Measurements from ENCODE around the gene UTP11.

The UTP11 gene

DNA sequence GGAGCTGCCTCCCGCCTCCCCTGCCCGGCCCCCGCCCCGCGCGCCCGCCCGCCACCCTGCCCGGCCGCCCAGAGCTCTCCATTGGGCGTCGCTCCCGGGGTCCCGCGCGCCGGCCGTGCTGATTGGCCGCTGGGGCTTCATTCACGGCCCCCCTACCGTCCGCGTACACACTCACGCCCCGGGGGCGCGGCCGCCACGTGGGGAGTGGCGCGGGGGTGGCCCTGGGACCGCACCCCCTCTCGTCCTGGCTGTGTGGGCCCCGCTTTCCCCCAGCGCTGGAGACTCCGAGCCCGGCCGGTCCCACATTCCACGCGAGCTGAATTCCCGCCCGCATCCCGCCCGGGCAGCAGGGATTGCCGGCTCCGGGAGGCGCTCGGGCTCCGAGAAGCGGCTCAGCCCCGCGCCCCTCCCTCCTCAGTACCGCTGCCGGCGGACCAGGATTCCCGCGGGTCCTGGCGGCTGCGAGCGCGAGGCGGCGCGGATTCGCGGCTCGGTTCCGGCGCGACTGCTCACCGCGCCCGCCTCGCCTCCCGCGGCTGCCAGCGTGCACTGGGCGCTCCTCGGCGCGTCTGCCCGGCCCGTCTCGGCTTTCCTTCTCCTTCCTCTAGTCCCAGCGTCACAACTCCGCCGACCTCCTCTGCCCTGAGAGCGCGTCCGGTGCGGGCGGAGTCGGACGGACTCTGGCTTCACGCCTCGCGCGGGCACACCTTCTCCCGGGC is 34.5 kb downstream of the UTP11 start:
- DNase-seq = peak; percentile 41 to 61

DNA sequence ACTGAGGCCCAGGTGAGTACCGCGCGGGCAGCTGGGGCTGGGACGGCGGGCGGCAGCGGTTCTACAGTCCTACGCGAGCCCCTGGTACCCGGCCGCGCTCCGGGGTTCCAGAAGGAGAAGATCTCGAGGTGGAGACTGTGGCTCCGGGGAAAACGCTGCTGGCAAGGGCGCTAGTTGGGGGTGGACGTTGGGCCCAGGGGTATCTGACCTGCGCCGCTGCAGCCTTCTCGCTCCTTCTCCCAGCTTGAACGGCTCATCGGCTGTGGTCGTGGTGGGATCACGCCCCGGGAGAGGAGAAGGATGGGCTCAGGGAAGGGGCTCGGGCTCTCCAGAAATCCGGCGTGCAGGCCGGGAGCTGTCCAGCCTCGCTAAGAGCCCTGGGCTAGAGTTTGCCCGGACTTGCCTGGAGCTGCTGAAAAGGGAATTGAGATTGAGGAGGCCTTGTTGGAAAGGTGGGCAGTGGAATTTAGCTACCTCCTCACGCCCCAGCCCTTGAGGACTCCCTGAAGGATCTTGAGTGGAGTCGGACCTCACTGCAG is 35.1 kb downstream of the UTP11 start:
- DNase-seq = no peak

DNA sequence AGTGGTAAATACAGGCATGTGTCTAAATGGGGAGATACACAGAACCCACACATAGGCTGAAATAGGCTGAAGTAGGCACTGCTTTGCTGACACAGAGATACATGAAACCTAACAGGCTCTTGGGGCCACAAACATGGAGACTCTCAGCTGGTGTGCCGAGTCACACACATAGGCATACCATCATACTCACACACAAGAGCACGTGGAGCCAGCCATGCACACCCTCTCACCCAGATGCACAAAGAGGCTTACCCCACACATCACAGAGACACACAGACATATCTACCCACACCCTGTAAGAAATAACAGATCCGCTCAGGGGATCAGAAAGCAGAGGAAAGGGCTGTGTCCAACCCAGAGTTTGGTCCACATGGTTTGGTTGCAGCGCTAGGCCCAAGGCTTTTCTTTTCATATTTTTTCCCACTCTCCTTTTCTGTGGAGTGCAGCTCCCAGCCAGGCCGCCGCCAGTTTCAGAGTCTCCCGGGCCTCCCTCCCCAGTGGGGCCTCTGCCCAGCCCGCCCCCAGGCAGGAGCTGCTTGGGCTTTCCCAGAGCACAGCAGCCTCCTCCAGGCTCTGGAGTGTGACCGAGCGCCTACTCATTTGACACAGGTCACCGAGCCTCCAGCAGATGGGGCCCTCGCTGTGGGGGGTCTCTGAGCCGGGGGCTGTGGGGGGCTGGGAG is 38.0 kb downstream of the UTP11 start:
- no peak for DNase-seq

DNA sequence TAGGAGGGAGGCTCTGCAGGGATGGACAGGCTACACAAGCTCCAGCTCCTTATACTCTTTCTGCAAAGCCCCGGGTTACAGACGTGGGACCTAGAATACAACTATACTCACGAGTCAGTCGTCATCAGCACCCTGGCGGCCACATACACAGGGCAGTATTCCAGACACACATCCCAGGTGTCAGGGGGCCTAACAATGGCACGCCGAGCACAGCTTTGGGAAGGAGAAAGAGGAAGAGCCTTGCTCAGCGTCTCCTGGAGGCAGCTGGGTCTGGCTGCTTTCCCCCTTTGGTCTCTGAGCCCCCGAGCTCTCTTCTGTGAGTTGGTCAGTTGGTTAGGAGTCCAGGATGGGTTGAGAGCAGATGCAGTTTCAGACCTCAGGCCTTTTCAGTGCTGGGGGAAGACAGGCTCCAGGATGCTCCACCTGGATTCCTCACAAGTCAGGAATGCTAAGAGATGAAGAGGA is 38.6 kb downstream of the UTP11 start:
- DNase-seq = no peak

DNA sequence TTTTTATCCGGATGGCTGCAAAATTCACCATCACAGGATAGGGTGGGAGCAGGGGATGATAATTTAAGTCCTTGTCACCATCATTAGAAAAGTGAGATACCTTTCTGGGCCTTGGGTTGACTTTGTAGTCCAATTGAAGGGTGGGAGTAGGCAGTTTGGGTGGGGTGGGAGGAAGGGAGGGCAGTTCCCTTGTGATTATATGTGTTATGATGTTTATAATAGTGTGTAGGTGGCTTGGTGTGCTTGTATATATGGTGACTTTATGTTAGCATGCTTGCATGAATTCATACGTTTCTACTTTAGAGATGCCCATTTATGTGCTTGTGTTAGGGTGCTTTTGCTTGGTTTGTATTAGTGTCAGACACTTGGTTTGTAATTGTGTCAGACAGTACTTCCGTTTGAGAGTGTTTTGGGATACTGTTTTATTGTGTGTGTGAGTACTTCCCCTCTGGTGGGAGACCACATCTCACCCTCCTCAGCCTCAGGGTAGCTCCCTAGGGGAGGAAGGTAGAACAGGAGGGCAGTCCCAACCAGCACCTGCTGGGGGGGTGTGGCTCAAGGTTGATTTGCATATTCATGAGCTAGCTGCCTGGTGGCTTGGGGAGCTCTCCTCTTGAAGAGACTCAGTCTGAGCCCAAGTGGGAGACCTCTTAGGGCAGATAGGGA is 40.3 kb downstream of the UTP11 start:
- DNase-seq = no peak

DNA sequence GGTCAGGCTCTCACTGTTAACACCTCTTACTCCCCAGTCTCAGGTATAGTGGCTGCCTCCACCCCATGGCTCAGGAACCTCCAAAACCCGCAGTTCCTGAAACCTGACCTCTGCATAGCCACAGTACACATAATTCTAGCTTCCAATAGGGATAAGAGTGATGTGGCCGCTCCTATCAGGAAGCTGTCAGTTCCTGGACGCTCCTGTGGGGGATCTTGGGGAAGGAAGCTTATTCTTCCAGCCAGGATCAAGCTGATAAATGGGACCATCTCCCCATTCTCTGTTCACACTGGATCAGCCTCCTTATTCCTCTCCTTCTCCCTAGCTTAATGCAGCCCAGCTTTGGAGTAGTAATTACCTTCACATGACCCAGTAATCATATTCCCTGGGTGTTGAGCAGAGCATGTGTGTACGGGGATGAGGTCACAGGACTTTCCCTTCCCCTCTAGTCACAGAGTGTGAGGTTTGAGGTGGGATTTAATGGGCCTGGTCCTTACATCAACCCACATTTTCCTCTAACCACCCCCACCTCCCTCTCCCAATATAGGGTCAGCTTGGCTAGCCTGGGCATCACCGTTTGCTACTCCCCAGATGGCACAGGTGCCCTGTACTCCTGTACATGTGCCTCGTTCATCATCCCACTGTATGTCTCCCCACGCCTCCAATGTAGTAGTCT is 41.0 kb downstream of the UTP11 start:
- DNase-seq = no peak

DNA sequence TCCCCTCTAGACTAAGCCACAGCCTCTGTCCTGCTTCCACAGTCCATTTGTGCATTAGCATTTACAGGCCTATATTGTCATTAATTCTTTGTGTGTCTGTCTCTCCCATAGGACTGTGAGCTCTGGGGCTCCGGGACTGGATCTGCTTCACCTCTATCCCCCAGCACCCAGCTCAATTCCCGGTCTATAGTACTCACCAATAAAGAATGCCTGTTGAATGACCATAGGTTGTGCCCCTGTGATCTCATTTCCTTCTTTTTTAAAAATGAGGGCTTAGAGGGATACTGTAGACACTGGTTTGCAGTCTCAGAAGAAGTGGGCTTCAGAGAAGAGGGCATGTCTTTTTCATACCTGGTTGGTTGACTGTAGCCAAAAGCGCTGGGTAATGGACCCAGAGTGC is 42.9 kb downstream of the UTP11 start:
- DNase-seq = no peak

DNA sequence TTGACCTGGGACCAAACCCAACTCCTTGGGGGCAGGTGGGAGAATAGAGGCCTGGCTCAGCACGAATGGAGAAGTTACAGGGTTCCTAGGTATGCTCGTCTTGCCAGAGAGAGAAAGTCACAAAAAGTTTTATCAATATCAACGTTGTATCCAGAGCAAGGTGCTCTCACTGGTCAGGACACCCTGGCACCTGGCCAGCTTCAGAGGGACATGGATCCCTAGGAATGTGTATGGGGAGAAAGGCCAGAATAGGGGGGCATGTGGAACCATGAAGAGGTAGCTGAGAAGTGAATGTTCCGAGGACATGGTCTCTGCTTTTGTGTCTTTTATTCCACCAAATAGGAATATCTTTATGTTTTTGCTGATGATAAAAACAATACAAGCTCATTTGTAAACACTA is 43.4 kb downstream of the UTP11 start:
- DNase-seq = no peak

DNA sequence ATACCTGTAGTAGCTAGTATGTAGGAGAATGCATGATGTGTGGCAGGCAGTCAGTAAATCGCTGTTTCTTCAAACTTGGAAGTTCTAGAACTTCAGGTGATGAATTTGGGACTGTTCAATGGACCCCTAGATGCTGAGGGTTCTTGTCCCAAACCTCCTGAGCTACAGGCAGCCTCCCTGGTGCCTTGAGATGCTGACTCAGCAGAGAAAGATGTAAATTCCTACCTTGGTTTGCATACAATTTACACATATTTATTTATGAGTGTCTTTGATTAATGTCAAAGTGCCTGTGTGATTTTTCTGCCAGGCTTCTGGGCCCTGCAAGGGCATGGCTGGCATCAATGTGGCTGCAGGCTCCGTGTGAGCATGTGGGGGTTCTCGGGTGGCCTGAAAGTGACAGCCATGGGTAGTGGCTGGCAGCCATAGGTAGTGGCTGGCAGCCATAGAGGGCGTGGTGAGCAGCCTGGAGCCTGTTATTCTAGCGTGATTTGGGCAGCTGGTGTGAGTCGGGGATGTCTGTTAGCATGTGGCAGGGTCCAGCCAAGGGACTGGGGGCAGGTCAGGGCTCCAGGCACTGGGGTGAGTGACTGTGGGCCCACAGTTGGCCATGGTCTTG is 47.2 kb downstream of the UTP11 start:
- DNase-seq = no peak

DNA sequence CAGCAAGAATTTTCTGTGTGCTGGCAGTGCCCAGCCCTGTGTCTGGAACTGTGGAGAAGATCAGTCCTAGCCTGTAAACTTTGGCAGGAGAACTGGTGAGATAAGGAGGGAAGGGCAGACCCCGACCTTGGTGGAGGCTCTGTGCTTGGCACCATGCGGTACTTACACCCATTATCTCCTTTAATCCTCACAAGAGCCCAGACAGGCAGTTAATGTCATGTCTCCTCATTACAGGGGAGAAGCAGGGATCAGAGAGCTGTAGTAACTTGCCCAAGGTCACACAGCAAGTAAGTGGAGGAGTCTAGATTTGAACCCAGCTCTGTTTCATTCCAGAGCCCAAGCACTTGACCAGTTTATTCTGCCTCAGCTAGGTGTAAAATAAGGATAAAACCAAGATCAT is 48.0 kb downstream of the UTP11 start:
- DNase-seq = no peak

DNA sequence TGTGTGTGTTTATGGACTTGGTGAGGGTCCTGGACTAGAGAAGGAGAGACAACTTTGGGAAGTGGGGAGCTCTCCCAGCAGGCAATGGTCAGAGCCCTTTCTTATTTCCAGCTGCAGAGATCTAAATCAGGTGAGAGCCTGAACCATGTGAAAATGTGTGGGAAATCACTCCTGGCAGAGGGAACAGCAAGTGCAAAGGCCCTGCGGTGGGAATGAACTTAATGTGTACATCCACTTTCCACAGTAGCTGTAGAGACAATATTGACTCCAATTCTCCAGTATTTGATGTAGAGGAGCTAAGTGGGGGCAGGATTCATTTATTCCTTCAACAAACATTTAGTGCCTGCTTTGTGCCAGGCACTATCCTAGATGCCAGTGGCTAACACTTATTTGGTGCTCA is 48.8 kb downstream of the UTP11 start:
- DNase-seq = no peak

DNA sequence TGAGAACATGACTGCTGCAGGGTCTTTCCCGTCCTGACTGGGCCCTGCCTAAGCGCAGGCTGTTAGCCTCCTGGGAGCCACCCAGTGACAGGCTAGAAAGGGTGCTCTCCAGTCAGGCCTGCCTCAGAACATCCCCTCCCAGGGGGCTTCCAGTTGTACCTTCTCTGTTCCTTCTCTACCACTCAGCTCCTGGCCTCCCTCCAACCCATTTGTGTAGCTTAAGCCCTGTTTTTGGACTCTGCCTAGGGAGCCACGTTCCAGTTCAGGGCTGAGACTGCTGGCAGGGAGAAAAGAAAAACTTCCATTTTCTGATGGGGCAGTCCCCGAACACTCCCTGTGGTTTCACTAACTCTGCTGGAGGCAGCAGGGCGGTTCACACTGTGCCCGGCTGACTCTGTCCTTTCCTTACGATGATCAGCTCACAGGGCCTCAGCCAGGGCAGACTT is 49.4 kb downstream of the UTP11 start:
- no peak for DNase-seq

DNA sequence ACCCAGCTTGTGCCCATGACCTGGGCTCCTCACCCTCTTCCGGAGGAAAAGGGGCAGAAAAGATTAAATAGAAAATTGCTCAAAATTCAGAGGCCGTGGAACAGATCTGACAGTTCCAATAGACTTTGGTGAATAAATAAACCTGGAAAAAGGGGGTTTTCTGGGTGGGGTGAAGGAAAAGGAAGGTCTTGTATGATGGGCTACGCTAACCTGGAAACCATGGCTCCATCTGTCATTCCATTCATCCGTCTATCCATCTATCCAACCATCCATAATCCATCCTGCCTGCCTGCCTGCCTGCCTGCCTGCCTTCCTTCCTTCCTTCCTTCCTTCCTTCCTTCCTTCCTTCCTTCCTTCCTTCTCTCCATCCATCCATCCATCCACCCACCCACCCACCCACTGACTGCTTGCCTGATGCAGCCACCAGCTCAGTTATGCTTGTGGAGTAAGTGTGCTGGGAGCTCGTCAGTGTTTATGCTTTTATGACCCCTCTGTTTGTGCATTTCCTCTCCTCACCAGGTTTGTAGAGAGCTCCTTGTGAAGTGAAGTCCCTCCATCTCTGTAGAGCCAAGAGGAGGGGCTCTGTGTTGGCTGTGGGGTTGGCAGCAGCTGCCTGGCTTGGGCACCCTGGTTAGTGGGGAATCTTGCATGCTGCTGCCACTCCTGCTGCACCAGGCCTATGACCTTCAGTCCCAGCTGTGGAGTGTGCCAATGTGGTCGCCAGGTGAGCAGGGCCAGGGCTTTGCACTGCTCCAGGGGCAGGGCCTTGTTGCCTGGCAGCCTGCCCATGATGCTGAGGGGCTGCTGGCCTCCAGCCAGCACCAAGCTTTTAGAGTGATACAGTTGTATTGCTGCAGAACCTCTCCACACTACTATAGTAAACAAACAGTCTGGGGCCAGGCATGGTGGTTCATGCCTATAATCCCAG is 50.1 kb downstream of the UTP11 start:
- DNase-seq = no peak

DNA sequence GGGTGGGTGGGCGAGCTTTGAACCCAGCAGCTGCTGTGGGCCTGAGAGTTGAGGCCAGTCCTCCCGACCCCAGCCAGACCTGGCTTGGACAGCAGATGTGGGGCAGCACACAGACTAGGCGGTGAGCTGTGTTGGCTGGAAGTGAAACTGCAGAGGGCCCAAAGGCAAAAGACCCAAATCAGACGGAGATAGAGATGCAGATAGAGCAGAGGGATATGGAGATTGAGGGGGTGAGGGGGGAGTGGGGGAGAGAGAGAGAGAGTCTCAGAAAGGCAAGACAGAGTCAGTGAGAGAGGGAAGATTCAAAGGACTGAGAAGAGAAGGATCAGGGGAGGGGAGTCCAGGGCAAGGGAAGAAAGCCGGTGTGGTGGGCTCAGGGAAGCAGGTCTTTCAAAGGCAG is 51.1 kb downstream of the UTP11 start:
- DNase-seq = no peak

DNA sequence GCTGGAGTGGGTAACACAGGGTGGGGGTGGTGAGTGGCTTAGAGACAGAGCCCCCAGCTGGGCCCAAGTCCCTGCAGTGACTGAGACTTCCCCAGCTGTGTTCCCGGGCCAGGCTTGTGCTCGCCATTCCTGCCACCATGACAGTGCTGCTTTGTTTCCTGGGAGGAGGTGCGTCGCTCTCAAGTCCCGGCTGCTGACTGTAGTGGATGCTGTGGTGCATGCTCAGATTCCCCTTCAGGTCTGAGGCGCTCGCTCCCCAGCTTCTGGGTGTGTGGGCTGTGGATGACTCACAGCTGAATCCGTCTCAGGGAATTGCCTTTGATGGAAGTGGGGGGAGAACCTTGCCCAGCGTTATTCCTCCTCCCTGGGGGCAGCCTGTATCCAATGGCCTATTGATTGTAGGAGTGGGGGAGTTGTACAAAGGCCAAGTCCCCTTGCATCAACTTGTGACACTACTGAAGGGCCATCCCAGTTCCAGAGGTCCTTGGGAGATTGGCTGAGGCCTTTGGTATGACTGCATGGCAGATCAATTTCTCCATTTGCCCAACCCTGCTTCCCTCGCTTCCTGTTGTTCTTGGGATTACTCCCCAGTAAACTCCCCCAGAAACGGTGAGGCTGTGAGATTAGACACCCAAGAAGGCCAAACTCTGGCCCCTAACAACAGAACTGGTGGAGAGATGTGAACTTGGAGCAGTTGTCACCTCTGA is 51.8 kb downstream of the UTP11 start:
- DNase-seq = no peak

DNA sequence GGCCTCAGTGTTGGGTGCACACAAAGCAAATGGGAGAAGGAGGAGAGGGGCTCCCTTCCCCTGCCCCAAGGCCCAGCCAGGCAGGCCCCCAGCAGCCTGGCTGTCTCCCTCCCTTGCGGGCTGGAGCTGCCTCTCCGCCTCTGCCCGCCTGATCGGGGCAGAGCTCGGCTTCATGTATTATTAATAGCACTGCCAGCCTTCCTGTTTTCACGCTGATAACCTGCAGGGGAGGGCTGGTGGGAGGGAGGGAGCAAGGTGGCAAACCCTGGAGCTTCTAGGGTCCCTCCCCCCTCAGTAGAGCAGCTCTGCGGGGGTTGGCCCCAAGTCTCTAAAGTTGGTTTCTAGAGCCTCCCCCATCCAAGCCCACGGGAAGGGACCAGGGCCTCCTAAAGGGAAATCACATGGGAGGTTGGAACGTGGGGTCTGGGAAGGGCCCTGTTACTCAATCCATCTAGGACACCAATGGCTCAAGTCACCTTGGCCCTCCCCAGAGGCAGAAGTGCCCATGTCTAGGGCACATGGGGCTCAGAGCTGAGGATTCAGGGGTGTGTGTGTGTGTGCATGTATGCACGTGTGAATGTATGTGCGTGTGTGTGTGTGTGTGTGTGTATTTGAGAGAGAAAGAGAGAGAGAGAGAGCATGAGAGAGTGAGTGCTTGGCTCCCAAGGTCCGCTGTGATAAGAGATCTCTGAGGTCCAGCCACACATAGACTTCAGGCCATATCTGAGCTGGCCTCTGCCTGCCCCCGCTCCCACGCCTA is 55.9 kb downstream of the UTP11 start:
- DNase-seq = no peak

DNA sequence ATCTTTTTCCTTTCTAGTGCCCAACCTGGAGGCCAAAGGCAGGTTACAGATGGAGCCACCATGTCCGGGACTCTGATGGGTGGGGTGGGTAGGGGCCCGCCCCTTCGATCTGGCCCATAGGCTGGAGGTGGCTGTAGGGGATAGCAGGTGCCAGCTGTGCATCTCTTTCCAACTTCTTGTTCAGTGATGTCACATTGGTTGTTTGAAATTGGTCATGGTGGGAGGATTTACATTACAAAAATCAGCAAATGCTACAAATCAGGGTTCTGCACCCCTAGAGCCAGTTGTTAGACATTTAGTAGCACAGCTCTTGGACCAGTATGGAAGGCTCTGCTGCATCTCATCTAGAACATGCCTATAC is 56.4 kb downstream of the UTP11 start:
- DNase-seq = no peak

DNA sequence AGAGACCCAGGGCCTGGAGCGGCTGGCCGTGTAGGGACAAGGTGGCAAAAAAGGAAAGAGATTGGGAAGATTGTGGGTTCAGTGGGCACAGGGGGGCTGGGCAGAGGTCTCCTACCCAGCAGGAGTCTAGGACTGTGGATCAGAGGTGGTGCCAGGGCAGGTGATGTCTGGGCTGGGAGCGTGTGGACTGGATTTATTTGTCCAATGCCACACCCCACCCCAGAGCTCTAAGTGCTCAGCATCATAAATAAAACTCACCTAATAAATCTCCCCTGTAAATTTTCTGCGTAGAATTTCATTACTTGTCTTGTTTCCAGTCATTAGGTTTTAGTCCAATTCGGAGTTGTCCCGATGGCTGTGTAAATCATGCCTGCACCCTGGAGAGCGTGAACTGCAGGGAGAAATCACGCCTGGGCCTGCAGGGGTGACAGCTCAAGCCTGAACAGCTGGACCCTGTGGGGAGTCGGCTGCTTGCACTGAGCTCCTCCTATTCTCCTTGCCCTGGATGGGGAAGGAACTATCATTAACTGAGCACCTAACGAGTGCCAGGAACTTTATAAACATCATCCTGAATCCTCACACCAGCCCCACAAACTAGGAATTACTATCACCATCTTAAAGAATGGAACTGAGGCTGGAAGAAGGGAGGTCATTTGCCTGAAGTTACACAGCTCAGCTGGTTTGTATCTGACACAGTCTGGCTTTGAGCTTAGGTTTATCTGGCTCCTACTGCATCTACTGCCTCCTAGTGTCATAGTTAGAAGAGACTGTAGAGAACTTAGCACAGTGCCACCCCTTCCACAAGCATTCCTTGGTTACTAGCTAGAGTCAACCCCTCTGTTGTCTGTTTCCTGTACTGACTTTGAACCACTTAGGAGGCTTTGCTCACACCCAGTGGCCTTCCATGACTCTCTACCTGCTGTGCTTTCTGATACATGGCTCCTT is 59.0 kb downstream of the UTP11 start:
- peak in 1 of 2 donors; percentile 21 for DNase-seq

DNA sequence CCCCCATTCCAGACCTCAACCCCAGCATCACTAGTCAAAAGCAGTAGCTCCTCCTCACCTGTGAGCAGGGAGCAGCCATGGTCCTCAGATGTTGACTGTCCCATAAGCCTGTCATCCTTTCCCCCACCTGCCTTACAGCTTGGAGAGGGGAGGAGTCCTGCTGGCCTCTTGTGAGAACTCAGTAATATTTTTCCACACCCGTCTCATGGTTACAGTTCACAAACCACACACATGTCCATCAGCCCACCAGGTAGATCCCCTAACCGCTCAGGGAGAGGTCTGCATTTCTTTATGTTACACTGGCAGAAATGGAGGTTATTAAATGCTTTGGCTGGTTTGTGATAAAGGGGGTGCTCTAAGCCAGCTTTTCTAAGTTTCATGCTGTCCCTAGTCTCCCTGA is 60.3 kb downstream of the UTP11 start:
- no peak for DNase-seq
